HG02981 (cell line): ENCODE measurements around the gene ACVR1.
A peak's percentile ranks its signal among the peaks of the same experiment; 100 is the strongest.

Experiments used
- ATAC-seq: cut with Tn5 transposase; IDR thresholded peaks from one replicate; pipeline ENCODE4 v1.9.1; 2021; ENCODE audit warnings: mild to moderate bottlenecking, moderate library complexity; ENCODE audit not compliant: unreplicated experiment

ACVR1 gene

DNA sequence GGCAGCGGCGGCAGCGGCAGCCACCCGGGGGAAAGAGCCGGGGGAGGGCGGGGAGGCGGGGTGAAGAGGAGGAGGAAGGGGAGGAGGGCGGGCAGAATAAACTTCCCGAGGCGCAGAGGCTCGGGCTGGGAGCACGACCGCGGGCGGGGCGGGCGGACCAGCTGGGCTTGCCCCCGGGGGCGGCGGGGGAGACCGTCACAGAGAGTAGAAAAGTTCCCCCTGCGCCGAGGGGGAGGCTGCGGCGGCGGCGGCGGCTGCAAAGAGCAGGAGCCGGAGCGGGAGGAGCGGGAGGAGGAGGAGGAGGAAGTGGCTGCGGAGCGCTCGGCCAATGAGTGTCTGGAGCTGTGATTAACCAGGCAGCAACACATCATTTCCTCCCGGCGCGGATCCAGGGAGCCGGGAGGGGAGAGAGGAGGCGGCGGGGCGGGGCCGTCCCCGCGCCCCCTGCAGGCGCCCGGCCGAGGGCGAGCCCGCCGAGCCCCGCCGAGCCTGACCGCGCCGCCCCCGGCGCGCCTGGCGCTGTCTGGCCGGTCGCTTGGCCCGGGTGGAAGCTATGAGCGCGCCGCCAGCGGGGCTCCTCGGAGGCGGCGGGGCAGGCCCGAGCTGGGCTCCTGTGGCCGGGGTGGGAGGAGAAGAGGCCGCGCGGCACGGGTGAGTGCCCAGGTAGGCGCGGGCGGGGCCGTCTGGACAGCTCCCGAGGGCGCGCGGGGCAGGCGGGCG, at the start of gene ACVR1:
Gene ACVR1, minus strand, starts transcription at position 265 of the 720 bp plus-strand sequence. CDS start 76,837 bp downstream, outside the sequence.
- peak; percentile 82 for ATAC-seq

DNA sequence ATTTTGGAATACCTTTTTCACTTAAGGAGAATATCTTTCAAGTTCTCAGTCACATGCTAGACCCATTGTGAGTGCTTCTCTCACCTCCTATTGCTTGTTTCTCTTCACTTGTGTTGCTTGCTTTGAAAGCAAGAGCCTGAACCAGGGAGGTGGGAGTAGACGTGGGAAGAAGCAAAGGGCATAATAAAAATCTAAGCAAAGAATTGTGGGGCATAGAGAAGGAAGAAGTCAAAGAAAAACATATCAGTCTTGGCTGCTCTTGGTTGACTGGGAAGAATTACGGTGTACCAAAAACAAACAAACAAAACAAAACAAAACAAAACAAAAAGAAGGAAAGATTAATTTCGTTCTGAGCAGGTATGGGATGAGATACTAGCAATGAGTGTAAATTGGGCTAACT, 48.9 kb upstream of the ACVR1 start:
- ATAC-seq: no peak

DNA sequence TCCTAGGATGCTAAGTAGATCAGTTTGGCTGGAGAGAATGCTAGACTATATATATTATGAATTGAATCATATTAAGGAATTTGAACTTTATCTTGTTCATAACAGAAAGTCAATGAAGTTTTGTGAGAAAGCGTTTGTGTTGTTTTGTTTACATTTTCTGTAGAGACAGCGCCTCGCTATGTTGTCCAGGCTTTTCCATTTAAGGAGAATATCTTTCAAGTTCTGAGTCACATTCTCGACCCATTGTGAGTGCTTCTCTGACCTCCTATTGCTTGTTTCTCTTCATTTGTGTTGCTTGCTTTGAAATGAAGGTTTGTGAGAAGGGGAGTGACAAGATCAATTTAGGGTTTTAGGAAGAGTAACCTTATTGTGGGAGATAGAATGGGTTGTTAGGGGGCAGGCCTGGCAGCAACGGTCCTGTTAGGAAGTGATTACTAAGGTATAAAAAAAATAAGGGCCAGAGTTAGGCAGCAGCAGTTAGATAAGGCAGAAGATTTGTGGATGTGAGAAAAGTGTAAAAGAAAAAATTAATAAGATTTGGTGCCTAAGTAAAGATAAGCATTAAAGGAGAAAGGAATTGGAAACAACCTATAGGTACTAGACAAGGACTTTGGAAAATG, 47.6 kb upstream of the ACVR1 start:
- ATAC-seq: no peak

DNA sequence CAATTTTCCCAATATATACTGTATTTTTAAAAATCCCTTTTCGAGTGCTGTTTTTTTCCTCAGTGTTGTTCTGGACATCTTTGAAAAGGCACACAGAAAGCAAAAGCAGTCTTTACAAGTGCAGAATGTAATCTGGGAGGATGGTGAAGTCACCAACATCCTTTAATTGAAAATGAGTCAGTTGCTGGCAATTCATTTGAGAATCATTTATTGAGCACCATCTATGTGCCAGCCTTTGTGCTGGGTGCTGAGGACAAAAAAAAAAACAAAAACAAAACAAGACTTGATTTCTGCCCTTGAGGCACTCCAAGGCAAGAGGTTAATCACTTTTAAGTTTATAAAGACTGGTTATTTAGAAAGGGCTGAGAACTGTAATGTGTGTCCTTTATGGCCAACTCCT, 46.7 kb upstream of the ACVR1 start:
- ATAC-seq: no peak

DNA sequence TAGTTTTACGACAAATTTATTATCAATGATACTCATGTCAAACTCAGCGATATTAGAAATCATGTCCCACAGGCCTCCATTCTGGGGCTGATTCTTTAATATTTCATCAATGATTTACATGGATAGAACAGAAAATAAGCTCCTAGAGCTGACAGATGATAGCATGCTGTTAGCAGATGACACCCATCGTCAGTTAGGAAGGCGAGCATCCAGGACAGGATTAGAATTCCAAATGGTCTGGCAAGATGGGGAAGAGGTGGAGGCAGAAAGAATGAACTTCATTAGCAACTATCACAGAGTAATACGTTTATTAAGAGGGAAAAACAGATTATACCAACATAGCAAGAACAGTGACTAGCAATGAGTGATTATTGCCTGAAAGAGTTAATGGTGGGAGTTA, 46.2 kb upstream of the ACVR1 start:
- ATAC-seq: no peak

DNA sequence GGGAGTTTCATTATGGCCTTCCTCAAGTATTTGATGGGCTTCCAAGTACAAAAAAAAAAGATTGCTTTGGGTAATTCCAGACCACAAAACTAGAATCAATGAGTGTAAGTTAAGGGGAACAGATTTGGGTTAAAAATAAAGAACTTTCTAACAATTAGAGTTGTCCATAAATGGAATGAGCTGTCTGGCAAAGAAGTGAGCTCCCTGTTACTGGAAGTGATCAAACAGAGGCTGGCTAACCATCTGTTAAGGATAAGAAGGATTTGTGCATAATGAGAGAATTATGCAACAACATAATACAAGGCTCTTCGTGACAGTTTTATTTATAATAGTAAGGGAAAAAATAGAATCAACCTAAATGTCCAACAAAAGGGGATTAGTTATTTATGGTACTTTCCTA, 44.6 kb upstream of the ACVR1 start:
- ATAC-seq: no peak

DNA sequence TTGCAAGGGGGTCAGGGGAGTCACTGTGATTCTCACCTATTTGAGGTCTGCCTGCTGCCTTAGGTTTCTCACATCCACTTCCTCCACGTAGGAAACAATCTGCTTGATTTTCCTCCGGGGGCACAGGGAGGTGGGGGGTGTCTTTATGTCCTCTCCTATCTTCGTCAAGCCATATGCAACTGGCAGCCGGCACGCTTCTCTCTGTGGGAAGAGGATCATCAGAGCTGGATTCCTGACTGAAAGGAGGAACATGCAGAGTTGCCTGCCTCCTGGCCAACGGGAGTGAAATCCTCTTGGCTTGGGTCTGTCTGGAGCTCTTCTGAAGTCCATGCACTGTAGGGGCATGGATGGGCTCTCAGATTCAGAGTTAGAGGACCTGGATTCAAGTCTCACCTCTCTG, 43.1 kb upstream of the ACVR1 start:
- no peak for ATAC-seq

DNA sequence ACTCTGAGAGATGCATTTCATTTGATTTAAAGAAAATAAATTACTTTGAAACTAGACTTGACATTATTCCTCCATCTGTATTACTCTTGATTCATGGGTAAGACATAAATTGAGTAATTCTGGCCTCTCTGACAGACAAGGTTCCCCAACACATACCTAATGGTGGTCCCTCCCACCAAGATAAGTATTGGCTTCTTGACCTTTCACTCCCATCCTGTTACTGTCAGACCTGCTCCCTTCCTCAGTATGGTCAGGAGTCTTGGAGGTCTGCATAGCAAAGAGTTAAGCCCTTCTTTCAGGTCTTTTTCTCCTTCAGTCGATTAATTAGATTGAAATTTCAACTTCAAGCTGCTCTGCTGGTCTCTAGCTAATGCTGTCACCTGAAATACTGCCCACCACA, 42.2 kb upstream of the ACVR1 start:
- ATAC-seq: no peak

DNA sequence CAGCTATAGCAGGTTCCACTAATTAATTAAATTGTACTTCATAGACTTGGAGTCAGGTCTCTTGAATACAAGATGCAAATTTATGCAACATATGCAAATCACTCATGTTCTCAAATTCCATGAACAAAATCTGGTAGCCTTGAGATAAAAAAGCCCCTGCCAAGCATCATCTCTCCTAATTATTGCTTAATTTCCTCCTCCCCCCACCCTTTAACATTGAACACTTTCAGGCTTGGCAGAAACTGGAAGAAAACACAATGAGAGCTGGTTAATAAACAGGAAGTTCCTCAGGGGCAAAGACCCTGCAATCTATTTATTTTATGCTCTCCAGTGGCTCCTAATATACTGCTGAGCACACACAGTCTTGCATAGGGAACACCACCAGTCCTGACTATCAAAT, 35.6 kb upstream of the ACVR1 start:
- no peak for ATAC-seq

DNA sequence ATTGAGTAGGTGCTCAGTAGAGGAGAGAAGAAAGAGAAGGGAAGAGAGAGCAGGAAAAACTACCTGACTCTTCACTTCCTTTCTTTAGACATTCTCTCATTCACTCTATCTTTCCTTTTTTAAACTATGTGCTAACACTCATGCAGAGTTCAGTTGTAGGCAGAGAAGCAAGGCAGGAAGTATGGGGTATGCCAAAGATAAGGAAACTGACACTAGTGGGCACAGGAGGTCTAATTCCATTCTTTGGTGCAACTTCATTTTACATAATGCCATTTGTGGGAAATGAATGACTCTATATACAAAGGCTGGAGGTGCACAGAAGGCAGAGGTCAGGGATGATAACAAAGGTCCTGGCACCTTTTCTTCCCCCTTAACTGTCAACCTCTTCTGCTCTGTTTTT, 35.1 kb upstream of the ACVR1 start:
- no peak for ATAC-seq

DNA sequence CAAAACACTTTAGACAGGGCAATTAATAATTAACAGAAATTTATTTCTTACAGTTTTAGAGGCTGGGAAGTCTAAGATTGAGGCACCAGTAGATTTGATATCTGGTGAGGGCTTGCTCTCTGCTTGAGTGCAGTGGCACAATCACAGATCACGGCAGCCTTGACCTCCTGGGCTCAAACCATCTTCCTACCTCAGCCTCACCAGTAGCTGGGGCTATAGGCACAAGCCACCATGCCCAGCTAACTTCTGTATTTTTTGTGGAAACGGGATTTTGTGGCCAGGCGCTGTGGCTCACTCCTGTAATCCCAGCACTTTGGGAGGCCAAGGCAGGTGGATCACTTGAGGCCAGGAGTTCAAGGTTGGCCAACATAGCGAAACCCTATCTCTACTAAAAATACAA, 29.0 kb upstream of the ACVR1 start:
- ATAC-seq: no peak

DNA sequence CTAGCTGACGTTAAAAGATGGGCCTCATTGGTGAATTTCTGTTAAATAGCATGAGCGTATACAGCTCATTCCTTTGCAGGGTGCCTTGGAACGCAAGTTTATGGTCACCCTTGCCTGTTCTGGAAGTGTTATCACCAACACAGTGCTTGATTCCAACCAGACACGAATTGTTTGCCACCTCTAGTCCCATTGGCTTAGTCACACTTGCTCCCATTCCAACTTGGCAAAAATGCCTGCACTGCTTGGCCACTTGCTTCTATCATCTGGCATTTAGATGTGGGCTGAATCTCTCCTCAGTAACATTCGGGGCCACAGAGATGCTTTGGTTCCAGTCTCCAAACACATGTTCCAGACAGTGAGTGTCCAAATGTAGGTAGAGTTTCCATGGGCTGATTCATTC, 27.5 kb upstream of the ACVR1 start:
- ATAC-seq: no peak

DNA sequence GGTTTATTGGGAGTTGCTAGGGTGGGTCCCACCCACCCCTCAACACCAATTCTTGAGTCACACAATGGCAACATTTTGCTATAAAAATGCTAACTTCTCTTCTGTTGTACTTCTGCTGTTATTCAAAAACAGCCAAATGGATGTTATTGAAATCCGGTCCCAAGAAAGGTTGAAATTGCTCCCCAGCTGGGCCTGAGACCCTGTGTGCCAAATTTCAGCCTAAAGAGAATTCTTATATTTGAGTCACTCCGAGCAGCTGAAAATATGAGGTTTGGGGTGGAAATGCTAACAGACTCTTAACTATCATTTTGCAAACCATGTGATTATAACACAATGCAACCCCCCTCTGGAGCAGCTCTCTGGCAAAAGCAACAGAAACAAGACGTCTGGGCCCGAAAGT, 27.0 kb upstream of the ACVR1 start:
- ATAC-seq: no peak

DNA sequence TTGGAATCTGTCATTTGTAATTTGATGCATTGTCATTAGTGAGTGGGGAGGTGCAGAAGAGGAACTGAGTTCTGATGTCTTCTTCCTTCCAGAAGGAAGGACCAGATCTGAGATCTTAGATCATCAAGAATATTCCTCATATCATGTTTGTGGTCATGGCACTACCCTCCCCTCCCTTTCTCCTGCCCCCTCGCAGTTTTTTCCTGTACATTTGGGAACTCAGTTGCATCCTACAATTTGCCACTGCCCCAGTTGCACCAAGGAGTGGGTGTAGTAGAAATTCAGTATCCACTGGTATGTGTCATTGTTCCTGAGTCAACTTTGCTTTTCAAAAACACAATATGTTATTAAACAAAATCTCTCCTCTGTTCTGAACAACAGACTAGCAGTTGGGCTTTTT, 26.6 kb upstream of the ACVR1 start:
- no peak for ATAC-seq

DNA sequence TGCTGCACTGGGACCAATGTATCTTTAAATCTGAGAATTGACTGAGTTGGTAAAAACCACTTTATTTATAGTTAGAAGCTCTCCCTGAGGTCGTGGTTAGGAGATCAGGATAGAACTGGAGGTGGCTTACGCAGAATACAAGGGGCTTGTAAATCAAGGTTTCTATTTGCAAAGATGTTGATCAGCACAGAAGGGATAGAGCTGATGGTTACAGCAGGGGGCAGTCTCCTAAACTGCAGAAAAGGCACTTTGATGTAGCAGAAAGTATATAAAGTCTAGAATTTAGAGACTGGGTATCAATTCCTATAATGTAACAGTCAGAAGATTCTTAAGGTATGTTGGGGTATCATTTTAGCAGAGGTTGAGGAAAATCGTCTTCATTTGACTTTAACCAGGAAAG, 25.2 kb upstream of the ACVR1 start:
- no peak for ATAC-seq

DNA sequence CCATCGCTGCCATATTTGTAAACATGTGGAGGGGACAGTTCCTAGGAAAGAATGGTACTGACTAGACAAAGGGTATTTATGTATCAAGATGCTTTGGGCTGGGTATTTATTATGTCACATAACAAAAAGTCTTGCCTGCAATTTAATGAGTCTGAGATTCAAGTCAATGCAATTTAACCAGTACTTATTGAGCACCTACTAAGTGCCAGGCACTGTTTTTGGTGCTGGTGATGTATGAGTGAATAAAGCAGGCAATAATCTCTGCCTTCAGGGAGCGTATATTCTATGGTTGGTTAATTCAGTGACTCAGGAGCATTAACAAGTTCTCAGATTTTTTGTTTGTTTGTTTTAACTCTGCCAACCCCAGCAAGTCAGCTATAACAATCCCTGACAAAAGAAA, 24.6 kb upstream of the ACVR1 start:
- ATAC-seq: no peak

DNA sequence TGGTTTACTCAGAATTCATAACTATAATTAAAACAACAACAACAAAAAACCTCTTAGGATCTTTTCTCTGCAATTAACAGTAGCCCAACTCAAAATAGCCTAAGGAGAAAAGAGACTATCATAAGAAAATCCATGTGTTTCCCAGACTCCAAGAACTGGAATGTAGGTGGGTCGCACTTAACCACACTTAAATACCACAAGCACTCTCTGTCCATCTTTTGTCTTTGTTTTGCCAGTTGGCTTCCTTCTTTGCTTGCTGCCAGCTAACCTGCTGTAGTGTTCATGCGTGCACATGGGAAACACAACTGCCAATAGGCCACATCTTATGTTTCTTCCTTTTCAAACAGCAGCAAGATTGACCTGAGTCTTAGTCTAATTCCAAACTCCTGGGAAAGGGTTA, 24.1 kb upstream of the ACVR1 start:
- ATAC-seq: no peak

DNA sequence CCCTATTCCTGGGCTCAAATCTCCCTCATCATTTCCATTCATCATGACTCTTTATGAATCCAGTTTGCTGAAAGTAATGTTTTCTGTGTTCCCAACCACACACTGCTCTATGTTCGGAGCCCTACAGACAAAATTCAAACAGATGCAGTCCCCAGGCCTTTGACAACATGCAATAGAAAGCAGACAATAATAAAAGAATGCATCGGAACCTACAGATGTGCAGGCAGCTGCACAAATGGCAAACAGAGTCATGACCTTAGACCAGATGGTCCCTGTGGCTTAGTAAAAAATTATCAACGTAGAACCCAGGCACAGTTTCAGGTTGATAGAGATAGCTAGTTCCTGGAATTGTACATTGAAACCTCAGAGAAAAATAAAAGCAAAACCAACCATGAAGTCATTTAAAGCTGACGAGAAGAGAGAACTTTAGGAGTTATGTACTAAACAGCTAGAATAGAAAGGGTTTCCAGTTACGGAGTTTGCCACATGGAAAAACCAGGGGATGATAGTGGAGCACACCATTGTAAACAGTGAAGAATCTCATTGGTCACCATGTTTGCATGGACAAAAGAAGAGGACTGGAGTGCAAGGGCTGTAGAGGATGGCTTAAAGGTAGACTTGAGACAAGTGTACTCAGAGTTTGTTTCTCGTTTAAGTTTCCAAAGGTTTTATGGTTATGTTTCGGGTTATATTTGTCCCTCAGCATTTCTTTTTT, 23.2 kb upstream of the ACVR1 start:
- peak; percentile 68 for ATAC-seq

DNA sequence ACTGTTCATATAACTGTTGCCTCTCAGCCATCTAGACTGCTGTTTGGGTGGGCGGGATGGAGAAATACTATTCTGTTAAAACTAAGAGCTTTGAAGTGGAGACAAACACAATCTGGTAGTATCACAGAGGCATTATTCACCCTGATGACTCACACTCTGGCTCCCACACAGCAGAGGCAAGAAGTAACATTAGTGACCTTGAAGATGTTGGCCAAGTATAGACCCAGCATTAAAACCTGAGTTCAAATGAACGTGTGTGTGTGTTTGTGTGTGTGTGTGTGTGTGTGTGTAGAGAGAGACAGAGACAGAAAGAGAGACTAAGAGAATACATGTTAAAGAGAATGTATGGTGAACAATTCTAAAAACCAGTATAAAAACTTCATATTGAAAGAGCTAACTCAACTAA, 22.5 kb upstream of the ACVR1 start:
- ATAC-seq: no peak

DNA sequence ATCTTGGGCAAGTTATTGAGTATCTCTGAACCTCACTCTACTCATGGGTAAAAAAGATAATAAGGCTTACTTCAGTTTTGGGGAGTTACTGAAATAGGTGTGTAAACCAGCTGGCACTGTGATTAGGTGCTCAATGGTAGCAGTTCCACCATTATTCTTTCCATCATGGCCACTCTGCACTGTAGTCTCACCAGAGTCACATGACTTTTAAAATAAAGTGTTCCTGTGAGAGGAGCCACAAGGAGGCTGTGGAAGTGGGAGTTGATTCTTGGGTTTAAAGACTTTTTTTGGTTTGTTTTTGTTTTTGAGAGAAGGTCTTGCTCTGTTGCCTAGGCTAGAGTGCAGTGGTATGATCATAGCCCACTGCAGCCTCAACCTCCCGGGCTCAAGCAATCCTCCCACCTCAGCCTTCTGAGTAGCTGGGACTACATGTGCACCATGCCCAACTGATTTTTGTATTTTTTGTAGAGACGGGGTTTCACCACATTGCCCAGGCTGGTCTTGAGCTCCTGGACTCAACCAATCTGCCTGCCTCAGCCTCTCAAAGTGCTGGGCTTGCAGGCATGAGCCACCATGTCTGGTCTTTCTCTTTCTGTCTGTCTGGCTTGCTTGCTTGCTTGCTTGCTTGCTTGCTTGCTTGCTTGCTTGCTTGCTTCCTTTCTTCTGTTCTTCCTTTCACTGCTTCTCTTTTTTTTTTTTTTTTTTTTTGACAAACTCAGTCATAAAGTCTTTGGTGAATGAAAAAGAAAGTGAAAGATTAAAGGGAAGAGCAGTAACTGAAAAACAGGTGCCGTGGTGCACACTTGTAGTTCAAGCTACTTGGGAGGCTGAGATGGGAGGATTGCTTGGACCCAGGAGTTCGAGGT, 21.2 kb upstream of the ACVR1 start:
- ATAC-seq: peak; percentile 36

DNA sequence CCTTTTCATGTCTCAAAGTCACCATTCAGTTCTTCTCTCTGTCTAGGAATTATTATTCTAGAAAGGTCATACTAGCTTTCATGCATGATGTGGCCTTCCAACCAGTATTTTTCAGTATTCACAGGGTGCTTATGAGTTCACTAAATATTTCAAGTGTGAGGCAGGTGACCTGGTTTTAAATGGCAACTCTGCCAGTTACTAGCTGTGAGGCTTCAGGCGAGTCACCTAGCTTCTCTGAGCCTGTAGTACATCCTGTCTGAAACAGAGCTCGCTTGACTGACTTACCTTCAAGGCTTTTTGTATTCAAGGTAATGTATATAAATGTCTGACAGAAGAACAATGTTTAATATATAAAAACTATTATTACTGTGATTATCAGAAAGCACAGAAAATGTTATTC, 19.4 kb upstream of the ACVR1 start:
- no peak for ATAC-seq
